ENCODE results near the gene IRF9.

The IRF9 gene

DNA sequence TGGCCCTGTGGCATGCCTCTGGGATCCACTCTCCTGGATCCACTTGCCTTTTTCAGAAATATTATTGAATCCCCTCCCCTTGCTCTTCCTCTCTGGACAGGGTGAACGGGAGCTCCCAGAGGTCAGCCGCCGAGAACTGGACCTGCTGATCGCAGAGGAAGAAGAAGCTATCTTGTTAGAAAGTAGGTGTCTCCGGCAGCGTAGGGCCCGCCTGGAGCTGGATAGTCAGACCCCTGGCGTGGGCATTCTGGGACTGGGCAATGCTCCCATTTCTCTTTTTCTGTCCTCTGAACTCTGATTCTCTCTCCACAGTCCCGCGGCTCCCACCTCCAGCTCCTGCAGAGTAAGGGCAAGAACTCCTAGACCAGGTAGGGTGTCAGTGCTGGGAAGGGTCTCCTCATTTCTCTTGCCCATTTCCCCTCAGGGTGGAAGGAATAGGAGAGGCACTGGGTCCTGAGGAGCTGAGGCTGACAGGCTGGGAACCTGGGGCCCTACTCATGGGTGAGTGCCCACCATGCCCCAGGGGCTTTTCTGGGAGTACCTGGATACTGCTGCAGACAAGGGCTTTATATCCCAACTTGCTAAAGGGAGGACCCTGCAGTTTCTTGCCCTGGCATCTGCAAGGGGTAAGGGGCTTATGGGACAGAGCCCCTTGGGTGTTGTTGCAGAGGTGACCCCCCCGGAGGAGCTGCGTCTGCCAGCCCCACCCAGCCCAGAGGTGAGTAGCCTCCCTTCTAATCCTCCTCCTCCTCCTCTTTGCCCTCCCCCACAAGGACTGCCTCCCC lies 16.2 kb downstream of the IRF9 start:
- ChIA-PET CTCF (interaction anchor here (0.9 to 1.8 kb wide), 4 partner anchors 8 to 36 kb away, joined by 3 to 10 read pairs (median 4); partner anchors contain the start of genes EMC9 and IRF9), POLR2A (interaction anchor here (0.5 kb wide), 1 partner anchor 15 kb away, joined by 3 read pairs; no protein-coding TSS in a partner anchor)
- no peak for DNase-seq (ENCODE audit: extremely low spot score)
- TF ChIP-seq, protein P1, sequence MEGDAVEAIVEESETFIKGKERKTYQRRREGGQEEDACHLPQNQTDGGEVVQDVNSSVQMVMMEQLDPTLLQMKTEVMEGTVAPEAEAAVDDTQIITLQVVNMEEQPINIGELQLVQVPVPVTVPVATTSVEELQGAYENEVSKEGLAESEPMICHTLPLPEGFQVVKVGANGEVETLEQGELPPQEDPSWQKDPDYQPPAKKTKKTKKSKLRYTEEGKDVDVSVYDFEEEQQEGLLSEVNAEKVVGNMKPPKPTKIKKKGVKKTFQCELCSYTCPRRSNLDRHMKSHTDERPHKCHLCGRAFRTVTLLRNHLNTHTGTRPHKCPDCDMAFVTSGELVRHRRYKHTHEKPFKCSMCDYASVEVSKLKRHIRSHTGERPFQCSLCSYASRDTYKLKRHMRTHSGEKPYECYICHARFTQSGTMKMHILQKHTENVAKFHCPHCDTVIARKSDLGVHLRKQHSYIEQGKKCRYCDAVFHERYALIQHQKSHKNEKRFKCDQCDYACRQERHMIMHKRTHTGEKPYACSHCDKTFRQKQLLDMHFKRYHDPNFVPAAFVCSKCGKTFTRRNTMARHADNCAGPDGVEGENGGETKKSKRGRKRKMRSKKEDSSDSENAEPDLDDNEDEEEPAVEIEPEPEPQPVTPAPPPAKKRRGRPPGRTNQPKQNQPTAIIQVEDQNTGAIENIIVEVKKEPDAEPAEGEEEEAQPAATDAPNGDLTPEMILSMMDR (IDR thresholded peaks at IDR 0.05; ENCODE audit: control extremely low read depth, extremely low read depth, low read depth, missing control alignments): no peak

DNA sequence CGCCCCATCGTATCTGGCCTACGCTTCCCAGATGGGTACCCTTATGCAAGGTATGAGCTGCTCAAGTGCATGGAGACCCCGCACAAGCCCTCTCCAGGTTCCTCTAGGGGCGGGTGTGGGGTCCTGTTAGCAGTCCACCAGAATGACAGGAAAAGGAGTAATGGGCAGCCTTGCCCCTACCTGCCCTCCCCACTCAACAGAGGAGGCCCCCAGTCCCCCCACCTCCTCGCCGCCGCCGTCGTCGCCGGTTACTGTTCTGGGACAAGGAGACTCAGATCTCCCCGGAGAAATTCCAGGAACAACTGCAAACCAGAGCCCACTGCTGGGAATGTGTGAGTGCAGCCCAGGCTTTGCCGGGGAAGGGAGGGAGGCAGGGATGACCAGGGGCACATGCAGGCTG lies 16.8 kb downstream of the IRF9 start:
- TF ChIP-seq, protein P1 (IDR thresholded peaks at IDR 0.05; ENCODE audit: control extremely low read depth, extremely low read depth, low read depth, missing control alignments): no peak
- CTCF ChIA-PET: interaction anchor here (1.0 to 1.8 kb wide), 3 partner anchors 9 to 17 kb away, joined by 3 to 10 read pairs (median 5); partner anchors contain the start of gene IRF9
- POLR2A ChIA-PET: interaction anchor here (3.6 kb wide), 1 partner anchor 16 kb away, joined by 13 read pairs; the partner anchor contains the start of gene IRF9
- no peak for DNase-seq (ENCODE audit: extremely low spot score)

DNA sequence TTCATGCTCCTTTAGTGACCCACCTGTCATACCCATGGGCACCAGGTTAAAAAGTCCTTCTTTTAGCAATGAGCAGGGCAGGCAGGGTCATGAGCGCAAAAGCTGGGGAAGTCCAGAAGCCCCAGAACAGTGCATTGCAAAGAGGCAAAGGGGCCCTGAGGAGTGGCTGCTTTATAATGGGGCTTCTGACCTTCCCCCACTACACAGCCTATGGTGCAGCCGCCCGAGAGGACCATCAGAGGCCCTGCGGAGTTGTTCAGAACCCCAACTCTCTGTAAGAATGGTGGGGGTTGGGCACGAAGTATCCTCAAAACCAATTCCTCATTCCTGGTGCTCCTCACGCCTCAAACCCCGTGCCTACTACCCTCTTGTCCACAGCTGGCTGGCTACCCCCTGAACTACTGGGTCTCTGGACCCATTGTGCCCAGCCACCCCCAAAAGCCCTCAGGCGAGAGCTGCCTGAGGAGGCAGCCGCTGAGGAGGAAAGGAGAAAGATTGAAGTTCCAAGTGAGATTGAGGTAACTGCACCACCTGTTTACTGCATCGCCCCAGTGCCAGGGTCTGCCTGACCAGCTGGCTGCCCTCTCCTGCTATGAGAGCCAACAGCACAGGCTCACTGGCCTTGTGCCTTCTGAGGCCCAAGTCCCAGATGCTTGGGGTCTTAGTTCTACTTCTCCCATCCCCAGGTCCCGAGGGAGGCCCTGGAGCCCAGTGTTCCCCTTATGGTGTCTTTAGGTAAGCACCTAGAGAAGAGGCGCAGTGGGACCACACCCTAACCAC lies 17.5 kb downstream of the IRF9 start:
- ChIA-PET POLR2A (interaction anchor here (0.6 to 3.6 kb wide), 4 partner anchors 10 to 53 kb away, joined by 3 to 13 read pairs (median 4); partner anchors contain the start of genes IPO4 and IRF9), CTCF (interaction anchor here (1.3 to 3.2 kb wide), 3 partner anchors 9 to 18 kb away, joined by 5 to 21 read pairs (median 10); partner anchors contain the start of gene IRF9)
- TF ChIP-seq, protein P1 (IDR thresholded peaks at IDR 0.05; ENCODE audit: control extremely low read depth, extremely low read depth, low read depth, missing control alignments): no peak
- no peak for DNase-seq (ENCODE audit: extremely low spot score)

DNA sequence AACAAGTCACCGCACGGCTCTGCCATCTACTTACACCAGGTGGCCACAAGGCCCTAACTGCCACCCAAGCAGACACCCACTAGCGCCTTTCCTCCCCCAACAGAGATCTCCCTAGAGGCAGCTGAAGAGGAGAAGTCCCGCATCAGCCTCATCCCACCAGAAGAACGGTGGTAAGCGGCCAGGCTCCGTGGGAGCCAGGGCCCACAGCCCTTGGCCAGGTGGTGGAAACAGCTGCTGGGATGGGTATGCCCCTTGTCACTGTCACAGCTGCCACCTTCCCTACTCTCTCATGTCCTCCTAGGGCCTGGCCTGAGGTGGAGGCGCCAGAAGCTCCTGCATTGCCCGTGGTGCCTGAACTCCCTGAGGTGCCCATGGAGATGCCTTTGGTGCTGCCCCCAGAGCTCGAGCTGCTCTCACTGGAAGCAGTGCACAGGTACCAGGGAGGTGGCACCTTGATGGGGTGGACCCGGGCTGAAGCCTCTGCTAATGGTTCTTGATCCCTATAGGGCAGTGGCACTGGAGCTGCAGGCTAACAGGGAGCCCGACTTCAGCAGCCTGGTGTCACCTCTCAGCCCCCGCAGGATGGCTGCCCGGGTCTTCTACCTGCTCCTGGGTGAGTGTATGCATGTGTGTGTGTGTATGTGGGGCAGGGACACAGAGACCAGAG lies 18.4 kb downstream of the IRF9 start:
- CTCF ChIA-PET: interaction anchor here (0.8 to 3.2 kb wide), 4 partner anchors 9 to 36 kb away, joined by 3 to 21 read pairs (median 4); partner anchors contain the start of gene IRF9
- TF ChIP-seq, protein P1 (IDR thresholded peaks at IDR 0.05; ENCODE audit: control extremely low read depth, extremely low read depth, low read depth, missing control alignments): no peak

DNA sequence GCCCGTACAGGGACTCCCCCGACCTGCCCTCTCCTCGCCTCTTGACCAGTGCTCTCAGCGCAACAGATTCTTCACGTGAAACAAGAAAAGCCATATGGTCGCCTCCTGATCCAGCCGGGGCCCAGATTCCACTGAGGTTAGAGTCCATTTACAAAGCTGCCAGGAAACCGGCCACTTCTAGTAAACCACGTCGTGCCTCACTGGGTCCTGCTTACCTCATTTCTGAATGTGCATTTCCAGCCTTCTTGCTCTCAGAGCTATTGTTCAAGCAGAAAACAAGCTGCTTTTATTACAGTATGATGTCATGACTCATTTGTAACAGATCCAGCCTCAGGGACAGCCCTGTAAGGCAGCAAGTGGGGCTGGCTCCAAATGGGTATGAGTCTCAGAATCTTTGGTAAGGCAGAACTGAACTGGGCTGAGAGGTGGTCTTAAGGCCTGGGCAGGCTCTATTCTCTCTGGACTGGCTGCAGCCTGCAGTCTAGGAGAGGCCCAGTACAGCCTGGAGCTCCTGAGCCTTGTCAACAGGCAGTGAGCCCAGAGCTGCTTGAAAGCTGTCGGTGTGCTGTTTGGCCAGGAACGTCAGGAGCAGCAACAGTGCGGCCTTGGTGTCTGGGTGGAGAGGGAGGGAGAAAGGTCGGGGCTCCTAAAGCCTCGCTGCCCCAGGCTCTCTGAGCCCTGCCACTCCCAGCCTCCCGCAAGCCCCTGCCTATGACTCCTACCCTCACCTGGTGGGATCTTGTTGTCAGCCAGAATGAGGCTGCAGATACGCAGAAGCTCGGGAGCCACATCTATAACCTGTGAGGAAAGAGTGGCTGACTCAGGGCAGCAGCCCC lies 19.1 kb downstream of the IRF9 start:
- ChIA-PET CTCF (interaction anchor here (0.8 to 3.2 kb wide), 5 partner anchors 10 to 39 kb away, joined by 3 to 21 read pairs (median 3); partner anchors contain the start of genes EMC9 and IRF9), POLR2A (interaction anchor here (1.0 to 3.6 kb wide), 4 partner anchors 9 to 62 kb away, joined by 3 to 13 read pairs (median 4); partner anchors contain the start of genes IPO4, IRF9 and TINF2)
- TF ChIP-seq, protein P1 (IDR thresholded peaks at IDR 0.05; ENCODE audit: control extremely low read depth, extremely low read depth, low read depth, missing control alignments): no peak
- no peak for DNase-seq (ENCODE audit: extremely low spot score)

More for the DNA sequence above, 18.4 kb downstream of the IRF9 start:
- POLR2A ChIA-PET: interaction anchor here (0.6 to 3.6 kb wide), 6 partner anchors 9 to 63 kb away, joined by 3 to 13 read pairs (median 4); partner anchors contain the start of genes IPO4, IRF9 and TINF2
- no peak for DNase-seq (ENCODE audit: extremely low spot score)

Data from GM10248 (cell line).